Limb (tissue), 2 donors: ENCODE measurements around the gene BZW2.

Experiments used
- DNase-seq, 2 donors: peaks; one replicate each; pipeline ENCODE4 v3.0.0-alpha.2; 2016; ENCODE audit errors: extremely low spot score in 2 of 2

The BZW2 gene

GRCh38 chr7:16745645-16746044 lies 99.7 kb downstream of the BZW2 start:
- no peak for DNase-seq

- no peak for DNase-seq
Observed at GRCh38 chr7:16747102-16747501, 101.1 kb downstream of the BZW2 start.

- DNase-seq = peak; percentile 53 to 90
Observed at GRCh38 chr7:16753102-16753931, 107.3 kb downstream of the BZW2 start, which contains the start of gene TSPAN13. Gene TSPAN13, plus strand, starts transcription at chr7:16753755. Its CDS starts 213 bp downstream, at chr7:16753968.

GRCh38 chr7:16753932-16754855 lies 108.2 kb downstream of the BZW2 start:
- peak; percentile 30 to 77 for DNase-seq

- no peak for DNase-seq
Observed at GRCh38 chr7:16754856-16755317, 108.9 kb downstream of the BZW2 start.

GRCh38 chr7:16755397-16755796 lies 109.4 kb downstream of the BZW2 start:
- no peak for DNase-seq
